Lower leg skin (tissue), 3 donors: Measurements from ENCODE around the gene SPEF1.

Experiments
- POLR2A ChIP-seq, 2 donors: fragments of 450-650 bp; IDR thresholded peaks; one replicate each; pipeline ENCODE4 v1.6.1; 2016 to 2017; ENCODE audit warnings: antibody characterized with exemption in 2 of 2, mild to moderate bottlenecking in 1 of 2, moderate library complexity in 1 of 2
- TF ChIP-seq, protein P1 (sequence below), 3 donors: fragments of 450-650 bp; IDR thresholded peaks; one replicate each; pipeline ENCODE4 v1.5.1; 2016; ENCODE audit warnings: antibody characterized with exemption in 3 of 3, mild to moderate bottlenecking in 3 of 3, moderate library complexity in 2 of 3

DNA sequence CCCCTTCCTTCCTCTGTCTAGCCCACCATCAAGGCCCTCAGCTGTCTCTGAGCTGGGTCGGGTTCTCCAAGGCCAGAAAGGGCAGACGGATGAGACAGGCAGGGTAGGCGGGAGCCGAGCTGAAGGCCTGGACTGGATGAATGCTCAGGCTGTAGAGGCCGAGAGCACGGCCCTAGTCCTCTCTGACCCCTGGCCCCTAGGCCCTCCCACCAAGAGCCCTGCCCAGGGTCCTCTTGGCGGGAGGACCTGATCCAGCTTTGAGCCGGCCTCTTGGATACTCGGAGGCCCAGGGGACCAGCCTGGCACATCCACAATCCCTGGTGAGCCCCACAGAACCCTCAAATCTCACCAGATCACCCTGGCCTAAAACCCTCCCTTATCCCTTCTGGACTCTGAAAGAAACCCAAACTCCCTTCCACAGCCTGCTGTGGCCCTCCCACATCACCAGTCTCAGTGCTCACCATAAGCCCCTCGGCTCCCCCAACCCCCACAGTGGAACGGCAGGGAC lies 21.9 kb downstream of the SPEF1 start:
- TF ChIP-seq, protein P1, sequence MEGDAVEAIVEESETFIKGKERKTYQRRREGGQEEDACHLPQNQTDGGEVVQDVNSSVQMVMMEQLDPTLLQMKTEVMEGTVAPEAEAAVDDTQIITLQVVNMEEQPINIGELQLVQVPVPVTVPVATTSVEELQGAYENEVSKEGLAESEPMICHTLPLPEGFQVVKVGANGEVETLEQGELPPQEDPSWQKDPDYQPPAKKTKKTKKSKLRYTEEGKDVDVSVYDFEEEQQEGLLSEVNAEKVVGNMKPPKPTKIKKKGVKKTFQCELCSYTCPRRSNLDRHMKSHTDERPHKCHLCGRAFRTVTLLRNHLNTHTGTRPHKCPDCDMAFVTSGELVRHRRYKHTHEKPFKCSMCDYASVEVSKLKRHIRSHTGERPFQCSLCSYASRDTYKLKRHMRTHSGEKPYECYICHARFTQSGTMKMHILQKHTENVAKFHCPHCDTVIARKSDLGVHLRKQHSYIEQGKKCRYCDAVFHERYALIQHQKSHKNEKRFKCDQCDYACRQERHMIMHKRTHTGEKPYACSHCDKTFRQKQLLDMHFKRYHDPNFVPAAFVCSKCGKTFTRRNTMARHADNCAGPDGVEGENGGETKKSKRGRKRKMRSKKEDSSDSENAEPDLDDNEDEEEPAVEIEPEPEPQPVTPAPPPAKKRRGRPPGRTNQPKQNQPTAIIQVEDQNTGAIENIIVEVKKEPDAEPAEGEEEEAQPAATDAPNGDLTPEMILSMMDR (IDR thresholded peaks at IDR 0.05) = no peak
- no peak for TF ChIP-seq POLR2A (IDR thresholded peaks at IDR 0.05)
